ENCODE measurements around the gene STXBP3. TPM values are rescaled to one million over a fixed set of nuclear protein-coding genes. Genes with fewer than 3 reads are reported as not detected.

STXBP3 gene
- total RNA-seq, 1 experiment from 2014 or later: 34.1 TPM

- Mint-ChIP-seq H3K27me3 (ENCODE audit: low read depth) (no peaks in the 10 kb centered on the region; the same call in 1 of the 2 replicates), H3K4me1 (peaks cover 17 to 24% of the 10 kb centered on the region in 2 experiments), H3K27ac (peak overlapping the region in 1 of 3 experiments; percentile 67; a peak in 3 of 7 replicates), H3K9me3 (peaks cover 0 to 2% of the 10 kb centered on the region in 2 experiments; a peak in 1 of 5 replicates), H3K4me3 (no peak overlapping the region), H3K36me3 (ENCODE audit: insufficient read depth in 1 of 3, low read depth in 3 of 3) (no peaks in the 10 kb centered on the region)
- Histone ChIP-seq H4K91ac (ENCODE audit: insufficient read length, low read depth, low read length) (no peak overlapping the region), H2BK20ac (ENCODE audit: low read depth, low read length, poor library complexity, severe bottlenecking) (no peak overlapping the region), H3K79me1 (ENCODE audit: insufficient read depth, low read depth, low read length, poor library complexity, severe bottlenecking) (no peaks in the 10 kb centered on the region), H3K23ac (ENCODE audit: insufficient read length, low read depth, low read length) (no peak overlapping the region), H3K56ac (ENCODE audit: insufficient read length, low read depth, low read length) (no peak overlapping the region), H4K5ac (ENCODE audit: insufficient read length, low read depth, low read length) (no peak overlapping the region), H3K4me1 (ENCODE audit: insufficient read depth, low read length) (no peaks in the 10 kb centered on the region), H2BK12ac (ENCODE audit: insufficient read length, low read depth, low read length) (no peak overlapping the region), H3K27ac (ENCODE audit: insufficient read length, low read depth, low read length) (no peak overlapping the region), H3K27me3 (ENCODE audit: insufficient read depth, low read length) (no peaks in the 10 kb centered on the region), H3T11ph (ENCODE audit: low read length) (no peak overlapping the region), H2AFZ (ENCODE audit: low read length) (no peak overlapping the region), H4K8ac (replicated peaks; ENCODE audit: insufficient read length, low read depth, low read length) (no peak overlapping the region), H3K9ac (ENCODE audit: extremely low read depth, insufficient read length, low read length) (no peak overlapping the region), H2BK5ac (ENCODE audit: insufficient read length, low read length) (no peak overlapping the region), H2AK5ac (ENCODE audit: insufficient read length, low read length) (no peak overlapping the region), H2BK15ac (ENCODE audit: low read depth, low read length) (no peak overlapping the region), H2BK120ac (ENCODE audit: low read depth, low read length, poor library complexity, severe bottlenecking) (no peak overlapping the region), H4K20me1 (ENCODE audit: control insufficient read depth, insufficient read depth, insufficient read length) (no peaks in the 10 kb centered on the region), H3K18ac (ENCODE audit: insufficient read length, low read depth, low read length) (no peak overlapping the region), H3K79me2 (ENCODE audit: insufficient read depth, low read length) (no peaks in the 10 kb centered on the region), H3K23me2 (ENCODE audit: insufficient read length, low read depth, low read length, poor library complexity, severe bottlenecking) (no peaks in the 10 kb centered on the region), H3K14ac (ENCODE audit: insufficient read depth, low read length) (no peak overlapping the region), H3K4me2 (ENCODE audit: insufficient read depth, insufficient read length, low read length) (no peak overlapping the region), H3K4ac (ENCODE audit: low read depth, low read length) (no peak overlapping the region), H3K9me3 (ENCODE audit: control insufficient read depth, low read depth, low read length) (no peaks in the 10 kb centered on the region)
- no peak for TF ChIP-seq CTCF (conservative IDR thresholded peaks at IDR 0.05)
- WGBS (ENCODE audit: extremely low coverage, insufficient read length, low lambda C conversion rate): no CpG with 5 or more reads among the region's 3 CpGs
- DNase-seq: no peak
Measured at GRCh38 chr1:108842525-108843181, 96.2 kb downstream of the STXBP3 start.
